ENCODE measurements around the gene PCDHB5.
"Not testable (repeated sequence)": the region's sequence is repeated elsewhere in the genome, so short reads cannot be mapped to it uniquely, and the experiment has no call there.

PCDHB5 gene

DNA sequence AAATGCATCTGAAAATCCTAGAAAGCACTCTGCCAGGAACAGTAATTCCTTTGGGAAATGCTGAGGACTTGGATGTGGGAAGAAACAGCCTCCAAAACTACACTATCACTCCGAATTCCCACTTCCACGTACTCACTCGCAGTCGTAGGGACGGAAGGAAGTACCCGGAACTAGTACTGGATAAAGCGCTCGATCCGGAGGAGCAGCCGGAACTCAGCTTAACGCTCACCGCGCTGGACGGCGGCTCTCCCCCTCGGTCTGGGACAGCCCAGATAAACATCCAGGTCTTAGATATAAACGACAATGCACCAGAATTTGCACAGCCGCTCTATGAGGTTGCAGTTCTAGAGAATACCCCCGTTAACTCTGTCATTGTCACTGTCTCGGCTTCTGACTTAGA lies 33.9 kb upstream of the PCDHB5 start:
- H3K27me3 ChIP-seq (replicated peaks in 2 of 5; ENCODE audit: control insufficient read depth in 4 of 5, insufficient read depth in 5 of 5, low read length in 4 of 5), result peaks cover 0 to 22% (median 10%) of the 10 kb centered on the region in 5 experiments
- 45% methylated on average over 13 of the region's 20 CpGs for WGBS (ENCODE audit: insufficient coverage)
- no peaks in the 10 kb centered on the region for H3K4me1 ChIP-seq (ENCODE audit: control extremely low read depth in 1 of 4, control insufficient read depth in 4 of 4, insufficient read depth in 4 of 4, low read length in 3 of 4)
- no peak overlapping the region for H3K4me3 ChIP-seq (ENCODE audit: control insufficient read depth in 1 of 7, extremely low read depth in 1 of 7, insufficient read depth in 4 of 7, low read depth in 2 of 7, low read length in 6 of 7)
- H3K36me3 ChIP-seq (ENCODE audit: control insufficient read depth in 4 of 4, insufficient read depth in 4 of 4, low read length in 3 of 4), result no peaks in the 10 kb centered on the region
- H3K9me3 ChIP-seq (ENCODE audit: control extremely low read depth in 1 of 5, control insufficient read depth in 4 of 5, insufficient read depth in 2 of 5, low read depth in 1 of 5, low read length in 4 of 5), result peaks cover 0 to 23% (median 17%) of the 10 kb centered on the region in 5 experiments
- H3K27ac ChIP-seq (ENCODE audit: insufficient read depth in 1 of 2, low read depth in 1 of 2, low read length in 2 of 2, poor library complexity in 1 of 2, severe bottlenecking in 2 of 2), result no peak overlapping the region
- CTCF ChIA-PET, result no interaction called here
- DNase-seq, result no peak
- POLR2A ChIA-PET, result no interaction called here

DNA sequence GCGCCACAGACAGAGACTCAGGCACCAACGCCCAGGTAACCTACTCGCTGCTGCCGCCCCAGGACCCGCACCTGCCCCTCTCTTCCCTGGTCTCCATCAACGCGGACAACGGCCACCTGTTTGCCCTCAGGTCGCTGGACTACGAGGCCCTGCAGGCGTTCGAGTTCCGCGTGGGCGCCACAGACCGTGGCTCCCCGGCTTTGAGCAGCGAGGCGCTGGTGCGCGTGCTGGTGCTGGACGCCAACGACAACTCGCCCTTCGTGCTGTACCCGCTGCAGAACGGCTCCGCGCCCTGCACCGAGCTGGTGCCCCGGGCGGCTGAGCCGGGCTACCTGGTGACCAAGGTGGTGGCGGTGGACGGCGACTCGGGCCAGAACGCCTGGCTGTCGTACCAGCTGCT lies 32.9 kb upstream of the PCDHB5 start:
- WGBS (ENCODE audit: insufficient coverage), result no CpG with 5 or more reads among the region's 39 CpGs

DNA sequence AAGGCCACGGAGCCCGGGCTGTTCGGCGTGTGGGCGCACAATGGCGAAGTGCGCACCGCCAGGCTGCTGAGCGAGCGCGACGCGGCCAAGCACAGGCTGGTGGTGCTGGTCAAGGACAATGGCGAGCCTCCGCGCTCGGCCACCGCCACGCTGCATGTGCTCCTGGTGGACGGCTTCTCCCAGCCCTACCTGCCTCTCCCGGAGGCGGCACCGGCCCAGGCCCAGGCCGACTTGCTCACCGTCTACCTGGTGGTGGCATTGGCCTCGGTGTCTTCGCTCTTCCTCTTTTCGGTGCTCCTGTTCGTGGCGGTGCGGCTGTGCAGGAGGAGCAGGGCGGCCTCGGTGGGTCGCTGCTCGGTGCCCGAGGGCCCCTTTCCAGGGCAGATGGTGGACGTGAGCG lies 32.5 kb upstream of the PCDHB5 start:
- not testable (repeated sequence) for H3K27ac ChIP-seq (ENCODE audit: insufficient read depth in 1 of 2, low read depth in 1 of 2, low read length in 2 of 2, poor library complexity in 1 of 2, severe bottlenecking in 2 of 2); H3K4me1 ChIP-seq (ENCODE audit: control extremely low read depth in 1 of 4, control insufficient read depth in 4 of 4, insufficient read depth in 4 of 4, low read length in 3 of 4); DNase-seq; H3K36me3 ChIP-seq (ENCODE audit: control insufficient read depth in 4 of 4, insufficient read depth in 4 of 4, low read length in 3 of 4); H3K4me3 ChIP-seq (ENCODE audit: control insufficient read depth in 1 of 7, extremely low read depth in 1 of 7, insufficient read depth in 4 of 7, low read depth in 2 of 7, low read length in 6 of 7)
- ChIA-PET CTCF (interaction anchor here (1.1 kb wide), 1 partner anchor 33 kb away, joined by 3 read pairs; no protein-coding TSS in a partner anchor), POLR2A (interaction anchor here (0.6 kb wide), 1 partner anchor 37 kb away, joined by 4 read pairs; no protein-coding TSS in a partner anchor)
- H3K27me3 ChIP-seq (replicated peaks in 2 of 5; ENCODE audit: control insufficient read depth in 4 of 5, insufficient read depth in 5 of 5, low read length in 4 of 5), result peaks cover 0 to 22% (median 10%) of the 10 kb centered on the region in 5 experiments
- WGBS (ENCODE audit: insufficient coverage), result 20% methylated on average over 2 of the region's 38 CpGs
- H3K9me3 ChIP-seq (ENCODE audit: control extremely low read depth in 1 of 5, control insufficient read depth in 4 of 5, insufficient read depth in 2 of 5, low read depth in 1 of 5, low read length in 4 of 5), result peaks cover 0 to 23% (median 17%) of the 10 kb centered on the region in 5 experiments

More for the DNA sequence above, 32.9 kb upstream of the PCDHB5 start:
- H3K36me3 ChIP-seq (ENCODE audit: control insufficient read depth in 4 of 4, insufficient read depth in 4 of 4, low read length in 3 of 4); H3K27ac ChIP-seq (ENCODE audit: insufficient read depth in 1 of 2, low read depth in 1 of 2, low read length in 2 of 2, poor library complexity in 1 of 2, severe bottlenecking in 2 of 2); POLR2A ChIA-PET; H3K4me1 ChIP-seq (ENCODE audit: control extremely low read depth in 1 of 4, control insufficient read depth in 4 of 4, insufficient read depth in 4 of 4, low read length in 3 of 4); DNase-seq; CTCF ChIA-PET; H3K4me3 ChIP-seq (ENCODE audit: control insufficient read depth in 1 of 7, extremely low read depth in 1 of 7, insufficient read depth in 4 of 7, low read depth in 2 of 7, low read length in 6 of 7): not testable (repeated sequence)
- H3K9me3 ChIP-seq (ENCODE audit: control extremely low read depth in 1 of 5, control insufficient read depth in 4 of 5, insufficient read depth in 2 of 5, low read depth in 1 of 5, low read length in 4 of 5), result peaks cover 0 to 23% (median 17%) of the 10 kb centered on the region in 5 experiments
- peaks cover 0 to 22% (median 10%) of the 10 kb centered on the region in 5 experiments for H3K27me3 ChIP-seq (replicated peaks in 2 of 5; ENCODE audit: control insufficient read depth in 4 of 5, insufficient read depth in 5 of 5, low read length in 4 of 5)

DNA sequence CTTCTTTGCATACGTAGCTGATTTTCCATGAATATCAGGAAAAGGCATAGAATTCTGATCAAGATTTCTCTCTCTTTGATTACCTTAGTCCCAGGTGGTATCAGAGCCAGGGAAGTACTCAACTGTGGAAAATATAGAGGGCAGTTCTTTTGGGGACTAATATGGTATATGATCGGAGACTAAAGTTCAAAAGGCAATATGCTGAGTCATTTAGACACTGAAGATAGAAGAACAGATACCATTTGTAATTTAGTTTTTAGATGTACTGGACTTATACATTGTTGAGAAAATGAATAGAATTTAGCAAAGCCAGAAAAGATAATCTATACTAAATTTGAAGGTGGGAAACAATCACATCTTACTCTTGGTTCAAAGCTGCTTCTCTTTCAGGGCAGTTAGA lies 29.7 kb upstream of the PCDHB5 start:
- DNase-seq, result no peak
- ChIA-PET CTCF (no interaction called here), POLR2A (no interaction called here)
- H3K36me3 ChIP-seq (ENCODE audit: control insufficient read depth in 4 of 4, insufficient read depth in 4 of 4, low read length in 3 of 4), result no peaks in the 10 kb centered on the region
- H3K27me3 ChIP-seq (replicated peaks in 2 of 5; ENCODE audit: control insufficient read depth in 4 of 5, insufficient read depth in 5 of 5, low read length in 4 of 5), result peaks cover 0 to 17% (median 10%) of the 10 kb centered on the region in 5 experiments
- no peak overlapping the region for H3K27ac ChIP-seq (ENCODE audit: insufficient read depth in 1 of 2, low read depth in 1 of 2, low read length in 2 of 2, poor library complexity in 1 of 2, severe bottlenecking in 2 of 2)
- no peaks in the 10 kb centered on the region for H3K4me1 ChIP-seq (ENCODE audit: control extremely low read depth in 1 of 4, control insufficient read depth in 4 of 4, insufficient read depth in 4 of 4, low read length in 3 of 4)
- H3K4me3 ChIP-seq (ENCODE audit: control insufficient read depth in 1 of 7, extremely low read depth in 1 of 7, insufficient read depth in 4 of 7, low read depth in 2 of 7, low read length in 6 of 7), result no peak overlapping the region
- WGBS (ENCODE audit: insufficient coverage), result 67% methylated on average over 1 of the region's 2 CpGs
- peaks cover 0 to 18% (median 14%) of the 10 kb centered on the region in 5 experiments for H3K9me3 ChIP-seq (ENCODE audit: control extremely low read depth in 1 of 5, control insufficient read depth in 4 of 5, insufficient read depth in 2 of 5, low read depth in 1 of 5, low read length in 4 of 5)

DNA sequence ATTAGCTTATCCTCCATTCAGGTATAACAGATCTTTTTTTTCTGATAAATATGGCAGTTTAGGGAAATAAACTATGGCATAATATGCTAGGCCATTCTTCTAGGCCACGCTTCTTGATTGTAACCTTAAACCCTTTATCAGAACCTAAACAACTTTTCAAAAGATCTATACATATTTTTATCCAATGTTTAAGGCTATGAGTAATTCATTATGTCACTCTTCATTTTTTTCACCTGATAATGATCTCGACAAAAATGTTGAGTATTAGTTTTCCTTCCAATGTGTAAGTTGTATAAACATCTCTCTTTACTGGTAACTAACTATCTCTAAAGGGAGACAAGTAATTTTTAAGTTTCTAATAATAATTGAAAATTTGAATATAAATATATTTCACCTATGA lies 15.8 kb upstream of the PCDHB5 start:
- DNase-seq, result no peak
- no peak overlapping the region for H3K4me3 ChIP-seq (ENCODE audit: control insufficient read depth in 1 of 7, extremely low read depth in 1 of 7, insufficient read depth in 4 of 7, low read depth in 2 of 7, low read length in 6 of 7)
- ChIA-PET POLR2A (no interaction called here), CTCF (no interaction called here)
- no peaks in the 10 kb centered on the region for H3K36me3 ChIP-seq (ENCODE audit: control insufficient read depth in 4 of 4, insufficient read depth in 4 of 4, low read length in 3 of 4)
- H3K4me1 ChIP-seq (ENCODE audit: control extremely low read depth in 1 of 4, control insufficient read depth in 4 of 4, insufficient read depth in 4 of 4, low read length in 3 of 4), result no peaks in the 10 kb centered on the region
- H3K27me3 ChIP-seq (replicated peaks in 2 of 5; ENCODE audit: control insufficient read depth in 4 of 5, insufficient read depth in 5 of 5, low read length in 4 of 5), result peaks cover 0 to 20% (median 3%) of the 10 kb centered on the region in 5 experiments
- peaks cover 2 to 18% (median 9%) of the 10 kb centered on the region in 5 experiments for H3K9me3 ChIP-seq (ENCODE audit: control extremely low read depth in 1 of 5, control insufficient read depth in 4 of 5, insufficient read depth in 2 of 5, low read depth in 1 of 5, low read length in 4 of 5)
- WGBS (ENCODE audit: insufficient coverage), result no CpG with 5 or more reads among the region's 2 CpGs
- no peak overlapping the region for H3K27ac ChIP-seq (ENCODE audit: insufficient read depth in 1 of 2, low read depth in 1 of 2, low read length in 2 of 2, poor library complexity in 1 of 2, severe bottlenecking in 2 of 2)

DNA sequence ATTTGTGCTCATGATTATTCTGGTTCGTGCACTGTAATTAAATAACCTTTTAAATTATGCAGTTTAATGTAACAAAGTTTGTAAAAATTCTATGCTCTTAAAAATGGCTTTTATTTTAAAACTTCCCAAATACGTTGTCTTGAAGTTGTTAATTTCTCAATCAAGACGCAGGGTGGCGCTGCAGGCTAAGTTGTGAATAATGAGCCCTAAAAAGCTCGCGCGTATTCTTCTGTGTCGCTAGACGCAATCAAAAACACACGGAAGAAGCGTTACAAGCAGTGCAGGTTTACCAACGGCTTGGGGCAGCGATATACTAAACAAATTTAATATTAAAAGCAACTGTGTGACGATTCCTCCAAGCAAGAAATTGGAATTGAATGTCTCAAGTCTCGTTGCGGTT lies 13.4 kb upstream of the PCDHB5 start, which contains the start of gene PCDHB4:
TSS of gene PCDHB4 (plus strand) at position 256 of the 400 bp plus-strand sequence. CDS start 181 bp downstream, outside the sequence.
- H3K4me3 ChIP-seq (ENCODE audit: control insufficient read depth in 1 of 7, extremely low read depth in 1 of 7, insufficient read depth in 4 of 7, low read depth in 2 of 7, low read length in 6 of 7), result no peak within 1 kb of the TSS
- 20% methylated on average over 9 of the region's 16 CpGs for whole genome bisulfite sequencing (ENCODE audit: insufficient coverage)
- peaks cover 2 to 17% (median 9%) of the 10 kb centered on the region in 5 experiments for H3K9me3 ChIP-seq (ENCODE audit: control extremely low read depth in 1 of 5, control insufficient read depth in 4 of 5, insufficient read depth in 2 of 5, low read depth in 1 of 5, low read length in 4 of 5)
- H3K27me3 ChIP-seq (replicated peaks in 2 of 5; ENCODE audit: control insufficient read depth in 4 of 5, insufficient read depth in 5 of 5, low read length in 4 of 5), result peaks cover 0 to 21% (median 3%) of the 10 kb centered on the region in 5 experiments
- ChIA-PET POLR2A (no interaction called here), CTCF (no interaction called here)
- H3K36me3 ChIP-seq (ENCODE audit: control insufficient read depth in 4 of 4, insufficient read depth in 4 of 4, low read length in 3 of 4), result no peaks in the 10 kb centered on the region
- no peak within 1 kb of the TSS for H3K27ac ChIP-seq (ENCODE audit: insufficient read depth in 1 of 2, low read depth in 1 of 2, low read length in 2 of 2, poor library complexity in 1 of 2, severe bottlenecking in 2 of 2)
- no peaks in the 10 kb centered on the region for H3K4me1 ChIP-seq (ENCODE audit: control extremely low read depth in 1 of 4, control insufficient read depth in 4 of 4, insufficient read depth in 4 of 4, low read length in 3 of 4)
- DNase-seq, result peak in 2 of 3 donors; percentile 18 to 19

DNA sequence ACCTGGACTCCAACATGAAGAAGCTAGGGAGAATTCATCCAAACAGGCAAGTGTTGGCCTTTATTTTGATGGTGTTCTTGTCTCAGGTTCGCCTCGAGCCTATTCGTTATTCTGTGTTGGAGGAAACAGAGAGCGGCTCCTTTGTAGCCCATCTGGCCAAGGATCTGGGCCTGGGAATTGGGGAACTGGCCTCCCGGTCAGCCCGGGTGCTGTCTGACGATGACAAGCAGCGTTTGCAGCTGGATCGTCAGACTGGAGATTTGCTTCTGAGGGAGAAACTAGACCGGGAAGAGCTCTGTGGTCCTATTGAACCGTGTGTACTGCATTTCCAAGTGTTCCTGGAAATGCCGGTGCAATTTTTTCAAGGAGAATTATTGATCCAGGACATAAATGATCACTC lies 13.0 kb upstream of the PCDHB5 start:
- H3K4me3 ChIP-seq (ENCODE audit: control insufficient read depth in 1 of 7, extremely low read depth in 1 of 7, insufficient read depth in 4 of 7, low read depth in 2 of 7, low read length in 6 of 7), result no peak overlapping the region
- H3K27ac ChIP-seq (ENCODE audit: insufficient read depth in 1 of 2, low read depth in 1 of 2, low read length in 2 of 2, poor library complexity in 1 of 2, severe bottlenecking in 2 of 2), result no peak overlapping the region
- H3K27me3 ChIP-seq (replicated peaks in 2 of 5; ENCODE audit: control insufficient read depth in 4 of 5, insufficient read depth in 5 of 5, low read length in 4 of 5), result peaks cover 0 to 21% (median 3%) of the 10 kb centered on the region in 5 experiments
- no peaks in the 10 kb centered on the region for H3K4me1 ChIP-seq (ENCODE audit: control extremely low read depth in 1 of 4, control insufficient read depth in 4 of 4, insufficient read depth in 4 of 4, low read length in 3 of 4)
- H3K36me3 ChIP-seq (ENCODE audit: control insufficient read depth in 4 of 4, insufficient read depth in 4 of 4, low read length in 3 of 4), result no peaks in the 10 kb centered on the region
- H3K9me3 ChIP-seq (ENCODE audit: control extremely low read depth in 1 of 5, control insufficient read depth in 4 of 5, insufficient read depth in 2 of 5, low read depth in 1 of 5, low read length in 4 of 5), result peaks cover 2 to 17% (median 11%) of the 10 kb centered on the region in 5 experiments
- ChIA-PET CTCF (no interaction called here), POLR2A (no interaction called here)
- DNase-seq, result no peak
- 32% methylated on average over 9 of the region's 12 CpGs for WGBS (ENCODE audit: insufficient coverage)
